NAMALWA (cell line): ENCODE measurements around the gene TMTC2.

Source experiments
- DNase-seq: peaks from one replicate; pipeline ENCODE4 v3.0.0-alpha.2; 2015; ENCODE audit warnings: low spot score

Gene TMTC2

GRCh38 chr12:83140135-83140534 is 453.4 kb downstream of the TMTC2 start:
- DNase-seq = no peak

GRCh38 chr12:83141460-83141994 is 454.8 kb downstream of the TMTC2 start:
- DNase-seq = no peak

GRCh38 chr12:83142914-83143313 is 456.2 kb downstream of the TMTC2 start:
- no peak for DNase-seq

- DNase-seq = no peak
These were observed 457.2 kb downstream of the TMTC2 start for GRCh38 chr12:83143950-83144349.

GRCh38 chr12:83145325-83145840 is 458.7 kb downstream of the TMTC2 start:
- DNase-seq = no peak

GRCh38 chr12:83147341-83147740 is 460.6 kb downstream of the TMTC2 start:
- no peak for DNase-seq

GRCh38 chr12:83149987-83150386 is 463.3 kb downstream of the TMTC2 start:
- DNase-seq = no peak

GRCh38 chr12:83150465-83151189 is 463.9 kb downstream of the TMTC2 start:
- no peak for DNase-seq

GRCh38 chr12:83153177-83153576 is 466.5 kb downstream of the TMTC2 start:
- DNase-seq = no peak

GRCh38 chr12:83156815-83157214 is 470.1 kb downstream of the TMTC2 start:
- no peak for DNase-seq

GRCh38 chr12:83157604-83158003 is 470.9 kb downstream of the TMTC2 start:
- no peak for DNase-seq

- no peak for DNase-seq
These were observed 472.0 kb downstream of the TMTC2 start for GRCh38 chr12:83158613-83159207.

- no peak for DNase-seq
These were observed 474.8 kb downstream of the TMTC2 start for GRCh38 chr12:83161456-83161855.

GRCh38 chr12:83168751-83169150 is 482.0 kb downstream of the TMTC2 start:
- no peak for DNase-seq

- DNase-seq = no peak
These were observed 485.7 kb downstream of the TMTC2 start for GRCh38 chr12:83172441-83172840.

GRCh38 chr12:83172866-83173649 is 486.4 kb downstream of the TMTC2 start:
- no peak for DNase-seq

- DNase-seq = no peak
These were observed 493.3 kb downstream of the TMTC2 start for GRCh38 chr12:83179999-83180398.

- no peak for DNase-seq
These were observed 494.4 kb downstream of the TMTC2 start for GRCh38 chr12:83181074-83181473.

- no peak for DNase-seq
These were observed 496.4 kb downstream of the TMTC2 start for GRCh38 chr12:83183132-83183531.
